H1 (cell line): ENCODE results near the gene PHC2. TPM values are rescaled to one million over a fixed set of nuclear protein-coding genes. Genes with fewer than 3 reads are reported as not detected.

Source experiments
- CTCF ChIA-PET: fragments of 300-600 bp; sonication (Branson Sonifier 250); formaldehyde crosslinking; loops from one replicate; lab custom pipeline; 2021; ENCODE audit not compliant: partially characterized antibody; lab: Charles Lee
- POLR2A ChIA-PET: fragments of 300-600 bp; sonication (Branson Sonifier 250); formaldehyde crosslinking; loops from one replicate; lab custom pipeline; 2021; ENCODE audit warnings: inconsistent platforms; ENCODE audit not compliant: partially characterized antibody; lab: Charles Lee
- DNase-seq, 2 experiments: peaks; one replicate each; pipeline versions ENCODE4 v3.0.0 to v3.0.0-alpha.2; 2010 to 2022; ENCODE audit warnings: low spot score in 2 of 2, low read depth in 1 of 2, mixed read lengths in 1 of 2
- FAIRE-seq: peaks from 2 replicates; lab custom pipeline; 2011; peaks lifted over from hg19 to GRCh38; lab: Jason Lieb, UNC
- H2AFZ ChIP-seq: 2 replicates; pipeline ENCODE4 v1.8.1; 2012; ENCODE audit warnings: low read length, inconsistent platforms
- H2AK5ac ChIP-seq: 2 replicates; pipeline ENCODE4 v1.6.1; 2013; ENCODE audit warnings: low read depth, low read length
- H2BK120ac ChIP-seq: replicated peaks from 2 replicates; pipeline ENCODE3; 2013; ENCODE audit warnings: low read depth, low read length, inconsistent platforms
- H2BK12ac ChIP-seq: 2 replicates; pipeline ENCODE4 v1.6.1; 2013; ENCODE audit warnings: low read depth, low read length
- H2BK15ac ChIP-seq: 2 replicates; pipeline ENCODE4 v1.6.1; 2013; ENCODE audit warnings: low read length
- H2BK20ac ChIP-seq: 2 replicates; pipeline ENCODE4 v1.6.1; 2013; ENCODE audit warnings: low read length
- H2BK5ac ChIP-seq: 2 replicates; pipeline ENCODE4 v1.6.1; 2013; ENCODE audit warnings: low read depth, low read length
- H3K14ac ChIP-seq: 2 replicates; pipeline ENCODE4 v1.6.1; 2013; ENCODE audit warnings: inconsistent platforms; ENCODE audit not compliant: insufficient read length
- H3K18ac ChIP-seq: 2 replicates; pipeline ENCODE4 v1.6.1; 2013; ENCODE audit warnings: low read length; ENCODE audit errors: extremely low read depth
- H3K23ac ChIP-seq: 2 replicates; pipeline ENCODE4 v1.6.1; 2013; ENCODE audit warnings: inconsistent platforms; ENCODE audit not compliant: insufficient read length
- H3K23me2 ChIP-seq: 2 replicates; pipeline ENCODE4 v1.6.1; 2013; ENCODE audit warnings: low read depth, low read length
- H3K27ac ChIP-seq: 2 replicates; pipeline ENCODE4 v1.6.1; 2011; ENCODE audit warnings: low read depth, low read length, inconsistent platforms
- H3K27me3 ChIP-seq, 4 experiments: replicated peaks in 1 of 4; 1 replicate in 1 of 4; 2 replicates in 3 of 4; pipeline versions ENCODE4 v1.6.1 to v1.8.1; 2011 to 2013; ENCODE audit warnings: low read length in 3 of 4, mild to moderate bottlenecking in 3 of 4, inconsistent platforms in 2 of 4, mixed read lengths in 2 of 4, moderate library complexity in 1 of 4; ENCODE audit not compliant: control insufficient read depth in 3 of 4, insufficient read depth in 3 of 4; ENCODE audit errors: extremely low read depth in 1 of 4
- H3K36me3 ChIP-seq, 4 experiments: 2 replicates each; pipeline versions ENCODE4 v1.6.1 to v1.8.1; 2011 to 2013; ENCODE audit warnings: mild to moderate bottlenecking in 4 of 4, low read length in 3 of 4, moderate library complexity in 2 of 4, control low read depth in 1 of 4, inconsistent platforms in 1 of 4; ENCODE audit not compliant: insufficient read depth in 4 of 4, control insufficient read depth in 2 of 4
- H3K4ac ChIP-seq: replicated peaks from 2 replicates; pipeline ENCODE3; 2013; ENCODE audit warnings: low read length, low read depth, mixed read lengths, inconsistent platforms; ENCODE audit not compliant: insufficient read length
- H3K4me1 ChIP-seq, 4 experiments: replicated peaks in 1 of 4; 1 replicate in 1 of 4; 2 replicates in 3 of 4; pipeline versions ENCODE4 v1.6.1 to v1.8.1; 2011 to 2013; ENCODE audit warnings: low read length in 3 of 4, inconsistent platforms in 2 of 4, mixed read lengths in 1 of 4; ENCODE audit not compliant: insufficient read depth in 4 of 4, control insufficient read depth in 3 of 4
- H3K4me2 ChIP-seq, 2 experiments: 2 replicates each; pipeline versions ENCODE4 v1.6.1 to v1.8.1; 2011 to 2013; ENCODE audit warnings: low read depth in 2 of 2, low read length in 2 of 2, control low read depth in 1 of 2, inconsistent platforms in 1 of 2, mild to moderate bottlenecking in 1 of 2; ENCODE audit not compliant: insufficient read depth in 1 of 2
- H3K4me3 ChIP-seq, 4 experiments: fragments of 200-600, 300-600 bp in 1 of 4; sonication (generic), shearing (Covaris generic), sonication (Bioruptor Twin) in 1 of 4; 2 replicates each; pipeline versions ENCODE4 v1.5.1 to v1.8.1; 2011 to 2016; ENCODE audit warnings: low read length in 4 of 4, low read depth in 3 of 4, control low read depth in 2 of 4, inconsistent platforms in 2 of 4, mild to moderate bottlenecking in 2 of 4, mixed read lengths in 1 of 4, moderate library complexity in 1 of 4; ENCODE audit not compliant: insufficient read depth in 2 of 4; ENCODE audit errors: extremely low read depth in 1 of 4
- H3K56ac ChIP-seq: replicated peaks from 2 replicates; pipeline ENCODE3; 2013; ENCODE audit warnings: low read depth, mild to moderate bottlenecking, mixed read lengths, low read length, inconsistent platforms; ENCODE audit not compliant: insufficient read length
- H3K79me1 ChIP-seq: 2 replicates; pipeline ENCODE4 v1.6.1; 2013; ENCODE audit warnings: low read depth, low read length, control low read depth
- H3K79me2 ChIP-seq, 2 experiments: 2 replicates each; pipeline versions ENCODE4 v1.6.1 to v1.8.1; 2012 to 2013; ENCODE audit warnings: low read length in 2 of 2, mild to moderate bottlenecking in 2 of 2, inconsistent platforms in 1 of 2; ENCODE audit not compliant: insufficient read depth in 2 of 2, control insufficient read depth in 1 of 2
- H3K9ac ChIP-seq, 4 experiments: replicated peaks in 1 of 4; 1 replicate in 1 of 4; 2 replicates in 3 of 4; pipeline versions ENCODE4 v1.6.1 to v1.8.1; 2011 to 2013; ENCODE audit warnings: low read depth in 3 of 4, low read length in 3 of 4, control low read depth in 2 of 4, mild to moderate bottlenecking in 2 of 4, moderate library complexity in 2 of 4, inconsistent platforms in 1 of 4; ENCODE audit errors: extremely low read depth in 1 of 4
- H3K9me3 ChIP-seq, 2 experiments: 2 replicates each; pipeline versions ENCODE4 v1.6.1 to v1.8.1; 2012 to 2013; ENCODE audit warnings: mild to moderate bottlenecking in 2 of 2, moderate library complexity in 2 of 2, control low read depth in 1 of 2, inconsistent platforms in 1 of 2, low read depth in 1 of 2, low read length in 1 of 2, mixed read lengths in 1 of 2; ENCODE audit not compliant: insufficient read depth in 2 of 2
- H4K20me1 ChIP-seq, 2 experiments: replicated peaks in 1 of 2; 2 replicates each; pipeline versions ENCODE3 to v1.8.1; 2011 to 2013; ENCODE audit warnings: inconsistent platforms in 2 of 2, low read length in 2 of 2, mild to moderate bottlenecking in 1 of 2; ENCODE audit not compliant: insufficient read depth in 2 of 2, control insufficient read depth in 1 of 2
- H4K5ac ChIP-seq: 2 replicates; pipeline ENCODE4 v1.6.1; 2013; ENCODE audit warnings: low read length, low read depth, mixed read lengths, inconsistent platforms; ENCODE audit not compliant: insufficient read length
- H4K8ac ChIP-seq: 2 replicates; pipeline ENCODE4 v1.8.0; 2013; ENCODE audit warnings: mild to moderate bottlenecking, moderate library complexity, low read length, inconsistent platforms; ENCODE audit not compliant: insufficient read depth; ENCODE audit errors: extremely low read depth
- H4K91ac ChIP-seq: replicated peaks from 2 replicates; pipeline ENCODE3; 2013; ENCODE audit warnings: low read length, mixed read lengths, inconsistent platforms; ENCODE audit not compliant: insufficient read length
- BCL11A ChIP-seq, 2 experiments: IDR thresholded peaks; one replicate each; pipeline ENCODE4 v1.6.1; 2011; ENCODE audit warnings: low read depth in 2 of 2, low read length in 2 of 2, mild to moderate bottlenecking in 2 of 2
- CTBP2 ChIP-seq: IDR thresholded peaks from 2 replicates; pipeline ENCODE4 v1.7.0; 2011; ENCODE audit warnings: borderline replicate concordance, mild to moderate bottlenecking, moderate library complexity, mixed read lengths, low read length; ENCODE audit not compliant: insufficient read depth, insufficient read length
- SIX5 ChIP-seq: IDR thresholded peaks from 2 replicates; pipeline ENCODE4 v1.6.1; 2011; ENCODE audit warnings: mild to moderate bottlenecking, low read depth, low read length
- WGBS, 2 experiments: shearing (Covaris generic) in 1 of 2; methylation state at CpG; one replicate each; pipeline versions ENCODE4 v1.1.6 to v1.1.7; 2013 to 2015; ENCODE audit warnings: low lambda C conversion rate in 2 of 2, mixed read lengths in 2 of 2, inconsistent platforms in 1 of 2, low coverage in 1 of 2, missing lambda C conversion rate in 1 of 2; ENCODE audit not compliant: insufficient replicate concordance in 2 of 2, insufficient coverage in 1 of 2, insufficient read length in 1 of 2; ENCODE audit errors: extremely low coverage in 1 of 2, missing lambda C conversion rate in 1 of 2; 5-methylcytosine and 5-hydroxymethylcytosine counted together
- polyA plus RNA-seq, 7 experiments: library from polyadenylated mRNA; depleted of rRNA in 3 of 7; stranded (reverse) in 5 of 7; unstranded in 2 of 7; fragments of >200 nt in 5 of 7; fragments of 200-250 nt in 2 of 7; gene quantifications; 1 replicate in 5 of 7; 2 replicates in 1 of 7; 4 replicates in 1 of 7; pipeline versions ENCODE4 v1.2.1 to v1.2.3, GENCODE V29; 2011 to 2013; ENCODE audit warnings: missing spikeins in 2 of 7, mixed read lengths in 2 of 7
- total RNA-seq: library from RNA; stranded (reverse); fragmentation: NEBNext Ultra II Directional; extraction: Animal tissue kit (Norgen Biotek cat#: 25700); gene quantifications from 2 replicates; pipeline ENCODE4 v1.2.1, GENCODE V29; 2021
- TF ChIP-seq, protein P1 (sequence below), 3 experiments: IDR thresholded peaks; 1 replicate in 2 of 3; 2 replicates in 1 of 3; pipeline versions ENCODE4 v1.5.1 to v1.6.1; 2011; ENCODE audit warnings: low read length in 3 of 3, mild to moderate bottlenecking in 3 of 3, inconsistent platforms in 2 of 3, low read depth in 1 of 3, moderate library complexity in 1 of 3; ENCODE audit not compliant: insufficient read depth in 1 of 3; ENCODE audit errors: control extremely low read depth in 1 of 3

PHC2 gene
- total and polyA plus RNA-seq, 2 of the 8 experiments (the other 6 are each of a cell fraction or from before 2014, with no cell fraction given) = 5.6 to 14.2 TPM

DNA sequence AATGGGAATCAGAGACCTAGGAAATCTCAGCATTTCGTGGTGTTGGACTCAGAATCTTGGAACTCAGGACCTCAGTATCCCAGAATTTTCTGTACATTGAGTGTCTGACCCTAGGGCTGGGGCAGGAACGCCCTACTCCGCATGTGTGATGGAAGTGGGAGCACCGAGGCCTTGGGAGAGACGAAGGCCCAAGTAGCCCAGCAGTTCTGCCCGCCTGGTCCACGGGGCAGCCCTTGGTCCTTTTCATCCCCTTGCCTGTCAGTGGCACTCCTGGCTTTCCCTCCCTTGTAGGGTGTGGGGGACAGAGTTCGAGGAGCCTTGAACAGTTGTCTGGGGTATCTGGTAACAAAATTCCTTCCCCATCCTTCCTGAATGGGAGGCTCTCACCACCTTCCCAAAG lies 120.2 kb downstream of the PHC2 start:
- ChIA-PET CTCF (interaction anchor here (1.2 to 5.5 kb wide), 2 partner anchors 14 to 58 kb away, joined by 3 to 50 read pairs; no protein-coding TSS in a partner anchor), POLR2A (no interaction called here)
- FAIRE-seq (no peak), DNase-seq (no peak)
- Histone ChIP-seq H2BK120ac (no peak overlapping the region), H2BK12ac (no peak overlapping the region), H3K79me2 (no peaks in the 10 kb centered on the region), H3K14ac (no peak overlapping the region), H3K4me1 (peaks cover 0 to 9% (median 3%) of the 10 kb centered on the region in 4 experiments; a peak in 5 of 7 replicates), H4K20me1 (no peaks in the 10 kb centered on the region), H3K9me3 (peaks cover 2 to 14% of the 10 kb centered on the region in 2 experiments; a peak in 1 of 4 replicates), H2AK5ac (no peak overlapping the region), H3K18ac (no peak overlapping the region), H4K91ac (no peak overlapping the region), H3K4me2 (no peak overlapping the region), H2BK15ac (no peak overlapping the region), H3K9ac (no peak overlapping the region), H4K8ac (no peak overlapping the region), H2AFZ (no peak overlapping the region), H3K27ac (no peak overlapping the region), H3K56ac (no peak overlapping the region), H2BK5ac (no peak overlapping the region), H3K4ac (no peak overlapping the region), H3K23ac (no peak overlapping the region), H2BK20ac (no peak overlapping the region), H3K27me3 (peaks cover 11 to 19% (median 18%) of the 10 kb centered on the region in 4 experiments), H4K5ac (no peak overlapping the region), H3K36me3 (peaks cover 0 to 4% (median 0%) of the 10 kb centered on the region in 4 experiments; a peak in 1 of 8 replicates), H3K4me3 (no peak overlapping the region), H3K79me1 (no peaks in the 10 kb centered on the region), H3K23me2 (peaks cover 7% of the 10 kb centered on the region; the same call in 1 of the 2 replicates)
- 89% methylated on average over 8 of the region's 8 CpGs; no CpG with 5 or more reads in 1 of the 2 experiments for WGBS, 2 experiments
- TF ChIP-seq CTBP2 = no peak
- TF ChIP-seq SIX5 = no peak
- TF ChIP-seq BCL11A (IDR thresholded peaks at IDR 0.05; ENCODE audit: low read depth in 2 of 2, low read length in 2 of 2) = no peak
- TF ChIP-seq, protein P1, sequence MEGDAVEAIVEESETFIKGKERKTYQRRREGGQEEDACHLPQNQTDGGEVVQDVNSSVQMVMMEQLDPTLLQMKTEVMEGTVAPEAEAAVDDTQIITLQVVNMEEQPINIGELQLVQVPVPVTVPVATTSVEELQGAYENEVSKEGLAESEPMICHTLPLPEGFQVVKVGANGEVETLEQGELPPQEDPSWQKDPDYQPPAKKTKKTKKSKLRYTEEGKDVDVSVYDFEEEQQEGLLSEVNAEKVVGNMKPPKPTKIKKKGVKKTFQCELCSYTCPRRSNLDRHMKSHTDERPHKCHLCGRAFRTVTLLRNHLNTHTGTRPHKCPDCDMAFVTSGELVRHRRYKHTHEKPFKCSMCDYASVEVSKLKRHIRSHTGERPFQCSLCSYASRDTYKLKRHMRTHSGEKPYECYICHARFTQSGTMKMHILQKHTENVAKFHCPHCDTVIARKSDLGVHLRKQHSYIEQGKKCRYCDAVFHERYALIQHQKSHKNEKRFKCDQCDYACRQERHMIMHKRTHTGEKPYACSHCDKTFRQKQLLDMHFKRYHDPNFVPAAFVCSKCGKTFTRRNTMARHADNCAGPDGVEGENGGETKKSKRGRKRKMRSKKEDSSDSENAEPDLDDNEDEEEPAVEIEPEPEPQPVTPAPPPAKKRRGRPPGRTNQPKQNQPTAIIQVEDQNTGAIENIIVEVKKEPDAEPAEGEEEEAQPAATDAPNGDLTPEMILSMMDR (IDR thresholded peaks at IDR 0.05; ENCODE audit: control extremely low read depth in 1 of 3, insufficient read depth in 1 of 3, low read depth in 1 of 3, low read length in 3 of 3) = no peak
